ENCODE measurements around the gene TCERG1L. TPM values are rescaled to one million over a fixed set of nuclear protein-coding genes. Genes with fewer than 3 reads are reported as not detected.

TCERG1L gene
- total RNA-seq, 1 donor from 2014 or later: not detected

DNA sequence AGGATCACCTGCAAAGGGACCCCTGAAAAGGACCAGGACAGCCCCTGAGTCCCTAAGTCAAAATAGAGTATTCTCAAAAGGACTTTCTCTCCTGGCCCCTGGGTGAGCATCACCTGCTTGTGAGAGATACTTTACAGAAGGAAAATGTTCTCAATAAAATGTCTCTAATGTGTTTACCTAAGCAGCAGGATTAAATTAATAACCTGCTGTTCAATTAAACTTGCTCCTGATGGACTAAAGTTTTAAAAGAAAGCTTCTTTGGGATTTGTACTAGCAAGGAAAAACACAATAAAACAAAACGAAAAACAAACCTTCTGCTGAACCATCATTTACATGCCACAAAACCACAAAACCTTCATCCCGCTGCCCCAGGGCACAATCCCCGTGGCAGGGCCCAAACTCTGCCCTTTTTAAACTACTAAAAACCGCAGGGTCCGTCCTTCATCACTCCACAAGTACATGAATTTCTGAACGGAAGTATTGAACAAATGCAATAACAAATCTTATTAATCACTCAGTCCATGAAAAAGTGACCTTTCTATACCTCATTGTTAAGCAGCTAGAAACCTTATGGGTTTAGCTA is 197.7 kb downstream of the TCERG1L start:
- Histone ChIP-seq H3K27ac (no peak overlapping the region), H3K4me3 (no peak overlapping the region), H3K27me3 (peaks cover 6% of the 10 kb centered on the region), H3K9me3 (no peaks in the 10 kb centered on the region), H3K36me3 (no peaks in the 10 kb centered on the region), H3K4me1 (no peaks in the 10 kb centered on the region)
- TF ChIP-seq CTCF (IDR thresholded peaks at IDR 0.05): no peak
- no peak for ATAC-seq
- intact Hi-C loops (cut with DNase I): no loop called here
- no peak for DNase-seq

GRCh38 chr10:131113165-131113564 is 198.4 kb downstream of the TCERG1L start:
- no peak for TF ChIP-seq CTCF (IDR thresholded peaks at IDR 0.05)
- H3K9me3 ChIP-seq: no peaks in the 10 kb centered on the region
- H3K27me3 ChIP-seq: peaks cover 6% of the 10 kb centered on the region
- intact Hi-C loops (cut with DNase I): no loop called here
- no peak overlapping the region for H3K27ac ChIP-seq
- H3K4me1 ChIP-seq: no peaks in the 10 kb centered on the region
- H3K4me3 ChIP-seq: no peak overlapping the region
- no peaks in the 10 kb centered on the region for H3K36me3 ChIP-seq
- DNase-seq (no peak), ATAC-seq (no peak)

- no peak for ATAC-seq
- H3K4me1 ChIP-seq: no peaks in the 10 kb centered on the region
- no peak overlapping the region for H3K27ac ChIP-seq
- H3K36me3 ChIP-seq: no peaks in the 10 kb centered on the region
- no peak for TF ChIP-seq CTCF (IDR thresholded peaks at IDR 0.05)
- H3K27me3 ChIP-seq: peaks cover 6% of the 10 kb centered on the region
- H3K9me3 ChIP-seq: no peaks in the 10 kb centered on the region
- DNase-seq: no peak
- H3K4me3 ChIP-seq: no peak overlapping the region
- intact Hi-C loops (cut with DNase I): no loop called here
Measured at GRCh38 chr10:131112691-131113090, 198.8 kb downstream of the TCERG1L start.

DNA sequence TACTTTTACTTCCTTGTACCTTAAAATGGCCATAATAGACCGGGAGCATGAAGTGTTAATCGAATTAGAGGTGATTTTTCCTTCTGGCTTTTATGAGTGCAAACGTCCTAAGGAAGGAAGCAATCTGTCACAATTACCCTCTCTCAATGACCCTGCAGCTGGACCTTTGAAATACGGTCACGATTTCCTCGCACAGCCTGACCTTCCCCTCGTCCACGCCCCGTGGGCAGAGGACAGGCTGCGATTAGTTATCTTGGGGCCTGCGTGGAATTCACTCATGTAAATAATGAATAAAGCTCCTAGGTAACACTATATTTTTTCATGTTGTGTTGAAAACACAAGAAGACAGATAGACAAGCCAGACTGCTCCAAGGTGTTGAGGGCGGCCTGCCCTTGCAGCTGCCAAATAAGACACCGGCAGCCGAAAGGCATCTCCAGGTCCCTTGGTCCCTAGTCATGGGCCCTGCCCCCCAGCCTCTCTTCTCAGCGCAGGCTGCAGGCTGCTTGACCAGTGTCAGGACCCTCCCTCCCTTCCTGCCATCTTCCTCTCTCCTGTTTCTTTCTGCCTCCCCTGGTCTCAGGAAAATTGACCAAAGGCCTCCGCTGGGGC is 199.9 kb downstream of the TCERG1L start:
- Histone ChIP-seq H3K4me3 (no peak overlapping the region), H3K4me1 (no peaks in the 10 kb centered on the region), H3K27ac (no peak overlapping the region), H3K36me3 (no peaks in the 10 kb centered on the region), H3K27me3 (peaks cover 6% of the 10 kb centered on the region), H3K9me3 (no peaks in the 10 kb centered on the region)
- DNase-seq (no peak), ATAC-seq (no peak)
- TF ChIP-seq CTCF (IDR thresholded peaks at IDR 0.05): no peak
- intact Hi-C loops (cut with DNase I): no loop called here

DNA sequence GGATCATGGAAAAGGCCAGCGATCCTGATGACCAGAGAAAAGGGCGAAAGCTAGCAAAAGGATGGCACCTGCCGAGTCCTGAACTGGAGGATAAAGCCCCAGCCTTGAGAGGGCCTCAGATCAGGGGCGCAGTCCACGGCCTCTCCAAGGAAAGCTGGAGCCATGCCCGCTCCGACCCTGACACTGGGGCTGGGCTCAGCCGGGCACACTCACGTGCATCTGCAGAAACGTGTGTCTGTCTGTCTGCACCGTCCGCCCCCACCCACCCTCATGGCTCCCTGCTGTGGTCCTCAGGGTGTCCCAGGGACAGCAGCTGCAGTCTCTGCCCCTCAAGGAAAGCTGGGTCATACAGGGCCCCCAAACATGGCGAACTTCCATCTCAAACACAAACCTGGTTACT is 200.5 kb downstream of the TCERG1L start:
- TF ChIP-seq CTCF (IDR thresholded peaks at IDR 0.05): no peak
- peaks cover 6% of the 10 kb centered on the region for H3K27me3 ChIP-seq
- H3K27ac ChIP-seq: no peak overlapping the region
- no peak overlapping the region for H3K4me3 ChIP-seq
- H3K36me3 ChIP-seq: no peaks in the 10 kb centered on the region
- no peak for DNase-seq
- no peaks in the 10 kb centered on the region for H3K4me1 ChIP-seq
- no peaks in the 10 kb centered on the region for H3K9me3 ChIP-seq
- intact Hi-C loops (cut with DNase I): no loop called here
- ATAC-seq: no peak

Measured in upper lobe of right lung (tissue), 1 donor.